Measurements from ENCODE around the gene ZNF497.

- TF ChIP-seq POLR2AphosphoS5 (IDR thresholded peaks at IDR 0.05; ENCODE audit: low read depth, low read length): no peak
- no peak for TF ChIP-seq CTCF (IDR thresholded peaks at IDR 0.05)
- TF ChIP-seq GABPA (IDR thresholded peaks at IDR 0.05; ENCODE audit: low read depth): no peak
- no peak for TF ChIP-seq RXRA (IDR thresholded peaks at IDR 0.05; ENCODE audit: borderline replicate concordance, low read depth)
- no peak for TF ChIP-seq TAF1 (IDR thresholded peaks at IDR 0.05; ENCODE audit: borderline replicate concordance, low read depth, low read length)
- no peak for TF ChIP-seq RCOR1 (IDR thresholded peaks at IDR 0.05; ENCODE audit: low read length)
- no peak for TF ChIP-seq EP300 (IDR thresholded peaks at IDR 0.05; ENCODE audit: borderline replicate concordance in 1 of 2, low read depth in 1 of 2, low read length in 1 of 2)
- TF ChIP-seq EZH2phosphoT487 (IDR thresholded peaks at IDR 0.05; ENCODE audit: borderline replicate concordance, low read depth): no peak
- TF ChIP-seq USF2 (IDR thresholded peaks at IDR 0.05; ENCODE audit: borderline replicate concordance, low read depth, low read length): no peak
- TF ChIP-seq SIN3A (IDR thresholded peaks at IDR 0.05; ENCODE audit: borderline replicate concordance, low read depth, low read length): no peak
- no peak for TF ChIP-seq MAX (IDR thresholded peaks at IDR 0.05; ENCODE audit: low read depth)
- TF ChIP-seq RAD21 (IDR thresholded peaks at IDR 0.05; ENCODE audit: low read length): no peak
These were observed 57.8 kb downstream of the ZNF497 start for GRCh38 chr19:58304748-58305064.

All from SK-N-SH (cell line).